GM23338 (cell line): ENCODE measurements around the gene GRID1. TPM values are rescaled to one million over a fixed set of nuclear protein-coding genes. Genes with fewer than 3 reads are reported as not detected.

ENCODE experiments used
- ATAC-seq: fragments of 200-7000 bp; cut with Tn5 transposase; 3 replicates; pipeline ENCODE4 v1.9.1; 2020
- DNase-seq: peaks from one replicate; pipeline ENCODE4 v3.0.0-alpha.2; 2015; ENCODE audit warnings: low spot score
- H2AFZ ChIP-seq: fragments of 200-600 bp; sonication (generic); 2 replicates; pipeline ENCODE4 v1.8.0; 2016; ENCODE audit warnings: antibody characterized with exemption, mild to moderate bottlenecking, moderate library complexity
- H3F3A ChIP-seq: fragments of 200-600 bp; sonication (generic); replicated peaks from 2 replicates; pipeline ENCODE4 v1.8.0; 2017; ENCODE audit warnings: antibody characterized with exemption, mixed run types, low read depth
- H3K27ac ChIP-seq: fragments of 200-600 bp; sonication (generic); 2 replicates; pipeline ENCODE4 v1.6.1; 2016; ENCODE audit warnings: low read depth
- H3K27me3 ChIP-seq: fragments of 200-600 bp; sonication (generic); 2 replicates; pipeline ENCODE4 v1.8.0; 2016; ENCODE audit warnings: mild to moderate bottlenecking, mixed run types, moderate library complexity; ENCODE audit not compliant: insufficient read depth
- H3K36me3 ChIP-seq: fragments of 200-600 bp; sonication (generic); 2 replicates; pipeline ENCODE4 v1.8.0; 2016; ENCODE audit warnings: mild to moderate bottlenecking; ENCODE audit not compliant: insufficient read depth
- H3K4me1 ChIP-seq: fragments of 200-600 bp; sonication (generic); 2 replicates; pipeline ENCODE4 v1.8.0; 2016; ENCODE audit warnings: mild to moderate bottlenecking, moderate library complexity; ENCODE audit not compliant: insufficient read depth
- H3K4me2 ChIP-seq: fragments of 200-600 bp; sonication (generic); 2 replicates; pipeline ENCODE4 v1.7.1; 2017; ENCODE audit warnings: mixed run types
- H3K4me3 ChIP-seq: fragments of 200-600 bp; sonication (generic); 2 replicates; pipeline ENCODE4 v1.6.1; 2016; ENCODE audit warnings: mixed run types
- H3K79me2 ChIP-seq: fragments of 200-600 bp; sonication (generic); replicated peaks from 2 replicates; pipeline ENCODE4 v1.8.0; 2017; ENCODE audit warnings: mild to moderate bottlenecking; ENCODE audit not compliant: insufficient read depth
- H3K9me2 ChIP-seq: fragments of 200-600 bp; sonication (generic); 2 replicates; pipeline ENCODE4 v1.8.0; 2017; ENCODE audit not compliant: insufficient read depth
- H4K20me1 ChIP-seq: fragments of 200-600 bp; sonication (generic); replicated peaks from 2 replicates; pipeline ENCODE4 v1.8.0; 2017; ENCODE audit warnings: mild to moderate bottlenecking; ENCODE audit not compliant: insufficient read depth
- H3K27ac Mint-ChIP-seq: 2 replicates; pipeline ENCODE4 v1.8.0; 2020; ENCODE audit warnings: inconsistent platforms, mild to moderate bottlenecking, moderate library complexity, mixed read lengths
- H3K27me3 Mint-ChIP-seq: 3 replicates; pipeline ENCODE4 v1.8.0; 2022; ENCODE audit warnings: low read depth, mild to moderate bottlenecking, moderate library complexity, mixed read lengths, inconsistent platforms; ENCODE audit not compliant: insufficient read depth, poor library complexity
- H3K36me3 Mint-ChIP-seq: 3 replicates; pipeline ENCODE4 v1.8.0; 2021; ENCODE audit warnings: low read depth, mild to moderate bottlenecking, inconsistent platforms, moderate library complexity, mixed read lengths
- H3K4me1 Mint-ChIP-seq: 3 replicates; pipeline ENCODE4 v1.8.0; 2020; ENCODE audit warnings: mild to moderate bottlenecking, inconsistent platforms, mixed read lengths
- H3K4me3 Mint-ChIP-seq: 3 replicates; pipeline ENCODE4 v1.8.0; 2021; ENCODE audit warnings: moderate library complexity, mild to moderate bottlenecking, inconsistent platforms, mixed read lengths
- H3K9me3 Mint-ChIP-seq: 3 replicates; pipeline ENCODE4 v1.8.0; 2020; ENCODE audit warnings: moderate library complexity, mild to moderate bottlenecking, inconsistent platforms, mixed read lengths
- CREB1 ChIP-seq: fragments of 250-450 bp; sonication (Bioruptor Pico); IDR thresholded peaks from 2 replicates; pipeline ENCODE4 v1.5.0; 2020; ENCODE audit warnings: low read depth, mild to moderate bottlenecking, moderate library complexity
- CTCF ChIP-seq, 2 experiments: fragments of 200-600 bp in 1 of 2; sonication (generic) in 1 of 2; conservative IDR thresholded peaks; 2 replicates each; pipeline versions ENCODE4 v1.5.1 to v1.6.1; 2016 to 2017; ENCODE audit warnings: antibody characterized with exemption in 2 of 2, low read depth in 2 of 2, mild to moderate bottlenecking in 2 of 2, moderate library complexity in 1 of 2
- ETS1 ChIP-seq: IDR thresholded peaks from 2 replicates; pipeline ENCODE4 v1.6.1; 2016; ENCODE audit warnings: antibody characterized with exemption
- EZH2 ChIP-seq: fragments of 200-600 bp; sonication (generic); IDR thresholded peaks from one replicate; pipeline ENCODE4 v1.8.0; 2017; ENCODE audit warnings: antibody characterized with exemption, mild to moderate bottlenecking, low read depth; ENCODE audit not compliant: unreplicated experiment
- EZH2phosphoT487 ChIP-seq: fragments of 200-600 bp; sonication (generic); IDR thresholded peaks from one replicate; pipeline ENCODE4 v1.8.1; 2018; ENCODE audit warnings: antibody characterized with exemption; ENCODE audit not compliant: unreplicated experiment
- JUNB ChIP-seq: IDR thresholded peaks from one replicate; pipeline ENCODE4 v1.6.1; 2016; ENCODE audit warnings: antibody characterized with exemption; ENCODE audit not compliant: unreplicated experiment
- NANOG ChIP-seq: IDR thresholded peaks from 2 replicates; pipeline ENCODE4 v1.6.1; 2016; ENCODE audit warnings: antibody characterized with exemption, borderline replicate concordance
- POLR2AphosphoS5 ChIP-seq: IDR thresholded peaks from 2 replicates; pipeline ENCODE4 v1.6.1; 2016; ENCODE audit warnings: antibody characterized with exemption, low read depth
- REST ChIP-seq: IDR thresholded peaks from one replicate; pipeline ENCODE4 v1.6.1; 2018; ENCODE audit warnings: antibody characterized with exemption; ENCODE audit not compliant: unreplicated experiment
- STAT1 ChIP-seq: IDR thresholded peaks from one replicate; pipeline ENCODE4 v1.6.1; 2016; ENCODE audit warnings: antibody characterized with exemption; ENCODE audit not compliant: unreplicated experiment
- ZNF114 ChIP-seq: fragments of 250-450 bp; sonication (Bioruptor Pico); IDR thresholded peaks from 2 replicates; pipeline ENCODE4 v1.5.0; 2020; ENCODE audit warnings: mild to moderate bottlenecking, moderate library complexity
- ZNF331 ChIP-seq: fragments of 250-450 bp; sonication (Bioruptor Pico); IDR thresholded peaks from 2 replicates; pipeline ENCODE4 v1.5.0; 2020; ENCODE audit warnings: low read depth, mild to moderate bottlenecking, moderate library complexity
- polyA plus RNA-seq: library from polyadenylated mRNA; unstranded; fragments of >200 nt; fragmentation: Nextera tagmentation; extraction: Ambion mirVana; gene quantifications from 2 replicates; pipeline ENCODE4 v1.2.1, GENCODE V29; 2016
- total RNA-seq: library from RNA; depleted of rRNA; stranded (reverse); fragments of >200 nt; shearing (Covaris generic); gene quantifications from 2 replicates; pipeline ENCODE4 v1.2.3, GENCODE V29; 2014

The GRID1 gene
- total and polyA plus RNA-seq, 2 experiments from 2014 or later, result 0.14 to 0.15 TPM

GRCh38 chr10:85946713-85947326 lies 419.8 kb downstream of the GRID1 start:
- Histone ChIP-seq H3K27ac (no peak overlapping the region), H3K27me3 (no peaks in the 10 kb centered on the region), H3F3A (no peaks in the 10 kb centered on the region), H2AFZ (no peak overlapping the region), H3K4me2 (no peak overlapping the region), H3K36me3 (no peaks in the 10 kb centered on the region; the same call in 1 of the 2 replicates), H3K4me3 (no peak overlapping the region), H3K4me1 (no peaks in the 10 kb centered on the region), H3K79me2 (no peaks in the 10 kb centered on the region), H4K20me1 (no peaks in the 10 kb centered on the region), H3K9me2 (no peaks in the 10 kb centered on the region)
- Mint-ChIP-seq H3K27ac (no peak overlapping the region), H3K27me3 (peaks cover 2% of the 10 kb centered on the region), H3K4me1 (no peaks in the 10 kb centered on the region), H3K4me3 (no peak overlapping the region), H3K9me3 (peaks cover 34% of the 10 kb centered on the region), H3K36me3 (no peaks in the 10 kb centered on the region; the same call in 2 of the 3 replicates)
- no peak for DNase-seq
- no peak for ATAC-seq
- no peak for TF ChIP-seq JUNB
- TF ChIP-seq EZH2phosphoT487, result no peak
- no peak for TF ChIP-seq REST
- no peak for TF ChIP-seq NANOG
- no peak for TF ChIP-seq CTCF (conservative IDR thresholded peaks at IDR 0.05; ENCODE audit: low read depth in 2 of 2)
- TF ChIP-seq ZNF114, result no peak
- TF ChIP-seq POLR2AphosphoS5, result no peak
- TF ChIP-seq ZNF331, result no peak
- TF ChIP-seq CREB1 (CRISPR knock-in tag), result no peak
- TF ChIP-seq EZH2, result no peak
- no peak for TF ChIP-seq ETS1
- TF ChIP-seq STAT1, result no peak
